GM12878 (cell line): ENCODE results near the gene SBF2. TPM values are rescaled to one million over a fixed set of nuclear protein-coding genes. Genes with fewer than 3 reads are reported as not detected.

Experiments used
- ATAC-seq: fragments of 200-7000 bp; cut with Tn5 transposase; 3 replicates; pipeline ENCODE4 v1.9.1; 2020; ENCODE audit warnings: mild to moderate bottlenecking, moderate library complexity
- BruUV-seq: library from RNA; stranded (reverse); fragments of 400-500 nt; replicated peaks from 2 replicates; lab custom pipeline; 2021; lab: Mats Ljungman, UMichigan
- CTCF ChIA-PET: fragments of 300-600 bp; sonication (Branson Sonifier 250); formaldehyde crosslinking; extraction: SDS; loops from one replicate; lab custom pipeline; 2021; ENCODE audit warnings: inconsistent platforms; lab: Yijun Ruan, JAX
- POLR2A ChIA-PET: fragments of 350-600 bp; formaldehyde crosslinking; extraction: SDS; loops from one replicate; lab custom pipeline; 2021; ENCODE audit warnings: inconsistent platforms; lab: Charles Lee
- RAD21 ChIA-PET: fragments of 300-600 bp; sonication (Branson Sonifier 250); formaldehyde crosslinking; loops from one replicate; lab custom pipeline; 2023; ENCODE audit warnings: antibody characterized with exemption; ENCODE audit not compliant: unreplicated experiment; lab: Charles Lee
- SMC1A ChIA-PET: fragments of 300-600 bp; sonication (Branson Sonifier 250); formaldehyde crosslinking; loops from one replicate; lab custom pipeline; 2023; ENCODE audit not compliant: unreplicated experiment, uncharacterized antibody; lab: Charles Lee
- DNase-seq: peaks from one replicate; pipeline ENCODE4 v3.0.0-alpha.2; 2011; ENCODE audit warnings: low read depth, low spot score
- FAIRE-seq: peaks from 3 replicates; lab custom pipeline; 2011; peaks lifted over from hg19 to GRCh38; lab: Jason Lieb, UNC
- H2AFZ ChIP-seq: 2 replicates; pipeline ENCODE4 v1.6.0; 2011; ENCODE audit warnings: low read depth, low read length, control low read depth; ENCODE audit not compliant: control insufficient read depth
- H3K27ac ChIP-seq: 2 replicates; pipeline ENCODE4 v1.5.1; 2011; ENCODE audit warnings: control low read depth; ENCODE audit not compliant: control insufficient read depth, insufficient read depth
- H3K27me3 ChIP-seq, 2 experiments: replicated peaks in 1 of 2; 2 replicates each; pipeline versions ENCODE4 v1.6.0 to v1.6.1; 2011; ENCODE audit warnings: low read length in 1 of 2; ENCODE audit not compliant: control insufficient read depth in 2 of 2, insufficient read depth in 2 of 2
- H3K36me3 ChIP-seq, 2 experiments: 2 replicates each; pipeline ENCODE4 v1.5.1; 2011; ENCODE audit warnings: low read length in 1 of 2; ENCODE audit not compliant: control insufficient read depth in 2 of 2, insufficient read depth in 2 of 2
- H3K4me1 ChIP-seq: 2 replicates; pipeline ENCODE4 v1.6.1; 2011; ENCODE audit warnings: mild to moderate bottlenecking, low read length, moderate library complexity, mixed read lengths; ENCODE audit not compliant: control insufficient read depth, insufficient read depth
- H3K4me2 ChIP-seq: 2 replicates; pipeline ENCODE4 v1.6.0; 2011; ENCODE audit warnings: control low read depth; ENCODE audit not compliant: control insufficient read depth, insufficient read depth
- H3K4me3 ChIP-seq: fragments of 200-600 bp; sonication (generic); 2 replicates; pipeline ENCODE4 v1.5.1; 2016
- H3K79me2 ChIP-seq: 2 replicates; pipeline ENCODE4 v1.6.0; 2011; ENCODE audit warnings: low read length; ENCODE audit not compliant: control insufficient read depth, insufficient read depth
- H3K9ac ChIP-seq: 2 replicates; pipeline ENCODE4 v1.8.0; 2011; ENCODE audit warnings: low read length, control low read depth, mixed read lengths; ENCODE audit not compliant: control insufficient read depth, insufficient read depth
- H3K9me3 ChIP-seq: replicated peaks from 3 replicates; pipeline ENCODE4 v1.5.1; 2011; ENCODE audit warnings: mild to moderate bottlenecking, low read length; ENCODE audit not compliant: control insufficient read depth, insufficient read depth
- H4K20me1 ChIP-seq: 2 replicates; pipeline ENCODE4 v1.6.0; 2011; ENCODE audit not compliant: control insufficient read depth, insufficient read depth
- EZH2 ChIP-seq: IDR thresholded peaks from 2 replicates; pipeline ENCODE4 v1.6.1; 2012; ENCODE audit warnings: low read depth, mild to moderate bottlenecking, control low read depth, inconsistent platforms, low read length, borderline replicate concordance; ENCODE audit not compliant: control insufficient read depth
- NFIC ChIP-seq: IDR thresholded peaks from 2 replicates; pipeline ENCODE4 v1.6.1; 2012; ENCODE audit warnings: low read depth, mild to moderate bottlenecking, inconsistent platforms, low read length, moderate library complexity
- NR2C1 ChIP-seq: fragments of 450-650 bp; IDR thresholded peaks from 2 replicates; pipeline ENCODE4 v1.6.1; 2017; ENCODE audit warnings: antibody characterized with exemption, mild to moderate bottlenecking, moderate library complexity
- RAD51 ChIP-seq: fragments of 450-650 bp; IDR thresholded peaks from 2 replicates; pipeline ENCODE4 v1.6.1; 2016; ENCODE audit warnings: moderate library complexity, mild to moderate bottlenecking, inconsistent platforms
- RFX5 ChIP-seq: IDR thresholded peaks from 2 replicates; pipeline ENCODE4 v1.6.1; 2011; ENCODE audit warnings: low read depth, low read length, improper control_type of control experiment
- WGBS: methylation state at CpG from one replicate; pipeline ENCODE4 v1.1.6; 2016; ENCODE audit warnings: low lambda C conversion rate; ENCODE audit not compliant: insufficient replicate concordance, insufficient coverage; ENCODE audit errors: missing lambda C conversion rate; 5-methylcytosine and 5-hydroxymethylcytosine counted together
- in situ Hi-C: fragments of 300-500 bp; cut with MboI; formaldehyde crosslinking; loops from 9 replicates; pipeline ENCODE4 v1.14.3; 2018; ENCODE audit warnings: mixed read lengths
- intact Hi-C: fragments of 100-400 bp; cut with micrococcal nuclease; formaldehyde crosslinking; loops from one replicate; pipeline ENCODE4 v1.14.2; 2022; ENCODE audit not compliant: unreplicated experiment
- polyA plus RNA-seq, 11 experiments: library from polyadenylated mRNA; depleted of rRNA in 4 of 11; unstranded in 6 of 11; stranded (reverse) in 5 of 11; fragments of >200 nt; fragmentation: Nextera tagmentation in 4 of 11; fragmentation: Illumina TruSeq in 1 of 11; extraction: Ambion mirVana in 4 of 11; extraction: Trizol in 1 of 11; gene quantifications; 1 replicate in 1 of 11; 2 replicates in 10 of 11; pipeline versions ENCODE4 v1.2.1 to v1.2.3, GENCODE V29; 2011 to 2016; ENCODE audit warnings: inconsistent platforms in 2 of 11, missing spikeins in 2 of 11, low read depth in 1 of 11
- total RNA-seq, 4 experiments: library from RNA; depleted of rRNA in 3 of 4; stranded (reverse); fragments of >200 nt in 3 of 4; fragmentation: Illumina TruSeq in 1 of 4; extraction: Trizol in 1 of 4; gene quantifications; 2 replicates each; pipeline versions ENCODE4 v1.2.1 to v1.2.3, GENCODE V29; 2013 to 2021
- TF ChIP-seq, protein P1 (sequence below): fragments of 450-650 bp; IDR thresholded peaks from 2 replicates; pipeline ENCODE4 v1.6.1; 2018; ENCODE audit warnings: mild to moderate bottlenecking, low read depth, moderate library complexity; ENCODE audit not compliant: partially characterized antibody

SBF2 gene
- total and polyA plus RNA-seq, 10 of the 15 experiments (the other 5 are each of a cell fraction or from before 2014, with no cell fraction given), result 0.24 to 2.3 (median 1.1) TPM

DNA sequence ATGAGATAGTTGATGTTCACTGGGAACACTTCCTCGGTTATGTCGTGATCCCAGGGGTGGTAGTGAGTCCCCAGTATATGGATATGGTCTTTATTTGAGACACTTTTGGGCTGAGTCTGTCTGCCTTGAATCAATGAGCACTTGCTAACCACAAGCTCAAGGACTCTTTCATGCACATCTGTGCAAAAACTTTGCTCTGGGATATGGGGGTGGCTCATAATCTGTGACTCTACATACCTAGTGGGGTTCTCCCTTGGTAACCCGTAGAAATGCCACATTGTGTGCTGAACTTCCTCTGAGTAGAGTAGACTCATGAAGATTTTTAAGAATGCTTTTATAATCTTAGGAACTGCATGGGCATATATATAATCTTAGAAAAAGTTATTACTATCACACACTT is 560.8 kb downstream of the SBF2 start:
- Histone ChIP-seq H4K20me1 (no peaks in the 10 kb centered on the region), H3K9me3 (peaks cover 7% of the 10 kb centered on the region; the same call in 2 of the 3 replicates), H3K27me3 (no peaks in the 10 kb centered on the region), H3K4me2 (no peak overlapping the region), H3K79me2 (peaks cover 2% of the 10 kb centered on the region), H3K4me3 (no peak overlapping the region), H2AFZ (no peak overlapping the region), H3K9ac (no peak overlapping the region), H3K27ac (no peak overlapping the region), H3K36me3 (peaks cover 1 to 6% of the 10 kb centered on the region in 2 experiments; a peak in 2 of 4 replicates), H3K4me1 (peaks cover 37% of the 10 kb centered on the region)
- 40% methylated on average over 3 of the region's 3 CpGs for WGBS
- in situ Hi-C loops, result no loop called here
- ChIA-PET POLR2A (interaction anchor here (0.8 kb wide), 1 partner anchor 18 kb away, joined by 4 read pairs; no protein-coding TSS in a partner anchor), CTCF (interaction anchor here (1.6 to 3.1 kb wide), 2 partner anchors 15 to 17 kb away, joined by 4 to 8 read pairs; no protein-coding TSS in a partner anchor), RAD21 (interaction anchor here (1.5 kb wide), 1 partner anchor 16 kb away, joined by 3 read pairs; no protein-coding TSS in a partner anchor), SMC1A (interaction anchor here (0.7 to 5.8 kb wide), 3 partner anchors 14 to 26 kb away, joined by 3 to 39 read pairs (median 3); no protein-coding TSS in a partner anchor)
- no peak for DNase-seq
- TF ChIP-seq, protein P1, sequence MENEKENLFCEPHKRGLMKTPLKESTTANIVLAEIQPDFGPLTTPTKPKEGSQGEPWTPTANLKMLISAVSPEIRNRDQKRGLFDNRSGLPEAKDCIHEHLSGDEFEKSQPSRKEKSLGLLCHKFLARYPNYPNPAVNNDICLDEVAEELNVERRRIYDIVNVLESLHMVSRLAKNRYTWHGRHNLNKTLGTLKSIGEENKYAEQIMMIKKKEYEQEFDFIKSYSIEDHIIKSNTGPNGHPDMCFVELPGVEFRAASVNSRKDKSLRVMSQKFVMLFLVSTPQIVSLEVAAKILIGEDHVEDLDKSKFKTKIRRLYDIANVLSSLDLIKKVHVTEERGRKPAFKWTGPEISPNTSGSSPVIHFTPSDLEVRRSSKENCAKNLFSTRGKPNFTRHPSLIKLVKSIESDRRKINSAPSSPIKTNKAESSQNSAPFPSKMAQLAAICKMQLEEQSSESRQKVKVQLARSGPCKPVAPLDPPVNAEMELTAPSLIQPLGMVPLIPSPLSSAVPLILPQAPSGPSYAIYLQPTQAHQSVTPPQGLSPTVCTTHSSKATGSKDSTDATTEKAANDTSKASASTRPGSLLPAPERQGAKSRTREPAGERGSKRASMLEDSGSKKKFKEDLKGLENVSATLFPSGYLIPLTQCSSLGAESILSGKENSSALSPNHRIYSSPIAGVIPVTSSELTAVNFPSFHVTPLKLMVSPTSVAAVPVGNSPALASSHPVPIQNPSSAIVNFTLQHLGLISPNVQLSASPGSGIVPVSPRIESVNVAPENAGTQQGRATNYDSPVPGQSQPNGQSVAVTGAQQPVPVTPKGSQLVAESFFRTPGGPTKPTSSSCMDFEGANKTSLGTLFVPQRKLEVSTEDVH, result no peak
- TF ChIP-seq NR2C1, result no peak
- no peak for TF ChIP-seq EZH2
- no peak for TF ChIP-seq RFX5
- TF ChIP-seq RAD51, result no peak
- no peak for TF ChIP-seq NFIC
- FAIRE-seq, result no peak
- intact Hi-C loops, result no loop called here
- BruUV-seq, result no TSS peak
- ATAC-seq, result no peak
